ENCODE data around the gene NOL11. TPM values are rescaled to one million over a fixed set of nuclear protein-coding genes. Genes with fewer than 3 reads are reported as not detected.
"Not testable (repeated sequence)": the region's sequence is repeated elsewhere in the genome, so short reads cannot be mapped to it uniquely, and the experiment has no call there.

NOL11 gene
- polyA plus RNA-seq, 3 donors, result 87.2 to 92.5 (median 92.3) TPM

- DNase-seq, result no peak
These were observed 17.6 kb upstream of the NOL11 start for GRCh38 chr17:67700037-67700724.

GRCh38 chr17:67700725-67701119, 17.0 kb upstream of the NOL11 start:
- DNase-seq, result no peak

GRCh38 chr17:67702861-67703260, 14.9 kb upstream of the NOL11 start:
- not testable (repeated sequence) for DNase-seq

GRCh38 chr17:67707442-67707841, 10.3 kb upstream of the NOL11 start:
- DNase-seq, result no peak

GRCh38 chr17:67708378-67708777, 9.4 kb upstream of the NOL11 start:
- DNase-seq, result no peak

GRCh38 chr17:67711916-67712315, 5.8 kb upstream of the NOL11 start:
- DNase-seq, result no peak

GRCh38 chr17:67712375-67712774, 5.4 kb upstream of the NOL11 start:
- DNase-seq, result no peak

GRCh38 chr17:67713169-67713568, 4.6 kb upstream of the NOL11 start:
- no peak for DNase-seq

- no peak for DNase-seq
These were observed 1.3 kb upstream of the NOL11 start for GRCh38 chr17:67716405-67716798.

GRCh38 chr17:67717192-67717623, 528 bp upstream of the NOL11 start:
- no peak for DNase-seq

GRCh38 chr17:67718325-67718941, 697 bp downstream of the NOL11 start:
- DNase-seq, result no peak

GRCh38 chr17:67725373-67725791, 7.6 kb downstream of the NOL11 start:
- no peak for DNase-seq

GRCh38 chr17:67725807-67726206, 8.1 kb downstream of the NOL11 start:
- DNase-seq, result no peak

GRCh38 chr17:67727152-67728039, 9.7 kb downstream of the NOL11 start:
- not testable (repeated sequence) for DNase-seq

GRCh38 chr17:67729903-67730302, 12.2 kb downstream of the NOL11 start:
- DNase-seq, result no peak

GRCh38 chr17:67730731-67731130, 13.0 kb downstream of the NOL11 start:
- no peak for DNase-seq

- no peak for DNase-seq
These were observed 15.7 kb downstream of the NOL11 start for GRCh38 chr17:67733449-67733848.

- no peak for DNase-seq
These were observed 19.4 kb downstream of the NOL11 start for GRCh38 chr17:67737145-67737544.

GRCh38 chr17:67742025-67742424, 24.3 kb downstream of the NOL11 start:
- no peak for DNase-seq

GRCh38 chr17:67746704-67747571, 29.2 kb downstream of the NOL11 start:
- DNase-seq, result no peak

GRCh38 chr17:67747681-67748235, 30.0 kb downstream of the NOL11 start:
- DNase-seq, result no peak

All from renal pelvis (tissue), 4 donors.